GM12891 (cell line): Measurements from ENCODE around the gene CNGA3.

Experiments
- POLR2A ChIP-seq: IDR thresholded peaks from 2 replicates; pipeline ENCODE4 v1.6.1; 2011; ENCODE audit warnings: low read depth, low read length, control low read depth
- POLR2AphosphoS5 ChIP-seq: IDR thresholded peaks from 2 replicates; pipeline ENCODE4 v1.6.1; 2011; ENCODE audit warnings: low read depth, low read length, control low read depth
- TAF1 ChIP-seq: IDR thresholded peaks from 2 replicates; pipeline ENCODE4 v1.6.1; 2011; ENCODE audit warnings: low read depth, low read length, control low read depth

DNA sequence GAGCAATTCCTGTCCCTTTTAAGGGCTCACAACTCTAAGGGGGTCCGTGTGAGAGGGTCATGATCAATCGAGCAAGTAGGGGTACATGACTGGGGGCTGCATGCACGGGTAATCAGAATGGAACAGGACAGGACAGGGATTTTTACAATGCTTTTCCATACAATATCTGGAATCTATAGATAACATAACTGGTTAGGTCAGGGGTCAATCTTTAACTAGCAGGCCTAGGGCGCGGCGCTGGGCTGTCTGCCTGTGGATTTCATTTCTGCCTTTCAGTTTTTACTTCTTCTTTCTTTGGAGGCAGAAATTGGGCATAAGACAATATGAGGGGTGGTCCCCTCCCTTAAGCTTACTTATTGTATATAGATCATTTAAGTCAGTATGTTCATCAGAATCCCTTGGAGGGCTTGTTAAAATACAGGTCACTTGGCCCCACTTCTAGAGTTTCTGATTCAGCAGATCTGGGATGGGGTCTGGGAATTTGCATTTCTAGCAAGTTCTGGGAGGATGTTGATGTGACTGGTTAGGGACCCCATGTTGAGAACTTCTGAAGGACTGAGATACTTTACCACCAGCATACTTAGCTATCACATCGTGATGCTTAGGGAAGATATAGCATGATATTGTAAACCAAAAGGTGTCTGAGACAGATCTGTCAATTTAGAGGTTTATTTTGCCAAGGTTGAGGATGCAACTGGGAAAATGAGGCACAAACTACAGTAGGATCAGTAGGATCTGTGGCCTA, 95.6 kb downstream of the CNGA3 start:
- no peak for TF ChIP-seq POLR2A
- TF ChIP-seq POLR2AphosphoS5 = no peak
- no peak for TF ChIP-seq TAF1
